Effector memory CD4-positive, alpha-beta T cell (primary cell): ENCODE measurements around the gene OR4E2.

Source experiments
- DNase-seq, 3 donors: peaks; one replicate each; pipeline ENCODE4 v3.0.0-alpha.2; 2020
- H3K27ac ChIP-seq: 2 replicates; pipeline ENCODE4 v1.7.0; 2013; ENCODE audit warnings: mild to moderate bottlenecking, low read length, moderate library complexity; ENCODE audit not compliant: insufficient read depth, poor library complexity, severe bottlenecking
- H3K27me3 ChIP-seq: replicated peaks from 2 replicates; pipeline ENCODE4 v1.7.0; 2013; ENCODE audit warnings: mild to moderate bottlenecking, low read length; ENCODE audit not compliant: insufficient read depth, control insufficient read depth, poor library complexity, severe bottlenecking
- H3K36me3 ChIP-seq: 2 replicates; pipeline ENCODE4 v1.7.0; 2013; ENCODE audit warnings: mild to moderate bottlenecking, low read length, moderate library complexity; ENCODE audit not compliant: control insufficient read depth, insufficient read depth
- H3K4me1 ChIP-seq: 2 replicates; pipeline ENCODE4 v1.7.0; 2013; ENCODE audit warnings: low read length, mild to moderate bottlenecking; ENCODE audit not compliant: control insufficient read depth, insufficient read depth, poor library complexity, severe bottlenecking
- H3K4me3 ChIP-seq: 2 replicates; pipeline ENCODE4 v1.7.0; 2013; ENCODE audit warnings: low read length, low read depth, mild to moderate bottlenecking; ENCODE audit not compliant: insufficient read depth, poor library complexity, severe bottlenecking
- H3K9me3 ChIP-seq: 2 replicates; pipeline ENCODE4 v1.7.0; 2013; ENCODE audit warnings: mild to moderate bottlenecking, low read length, moderate library complexity; ENCODE audit not compliant: control insufficient read depth

The OR4E2 gene

GRCh38 chr14:21712036-21712435 lies 58.4 kb downstream of the OR4E2 start:
- H3K9me3 ChIP-seq: no peaks in the 10 kb centered on the region
- H3K36me3 ChIP-seq: no peaks in the 10 kb centered on the region
- H3K4me1 ChIP-seq: no peaks in the 10 kb centered on the region
- no peak overlapping the region for H3K4me3 ChIP-seq
- peak overlapping the region; percentile 30 for H3K27ac ChIP-seq
- H3K27me3 ChIP-seq: no peaks in the 10 kb centered on the region
- DNase-seq: no peak

DNA sequence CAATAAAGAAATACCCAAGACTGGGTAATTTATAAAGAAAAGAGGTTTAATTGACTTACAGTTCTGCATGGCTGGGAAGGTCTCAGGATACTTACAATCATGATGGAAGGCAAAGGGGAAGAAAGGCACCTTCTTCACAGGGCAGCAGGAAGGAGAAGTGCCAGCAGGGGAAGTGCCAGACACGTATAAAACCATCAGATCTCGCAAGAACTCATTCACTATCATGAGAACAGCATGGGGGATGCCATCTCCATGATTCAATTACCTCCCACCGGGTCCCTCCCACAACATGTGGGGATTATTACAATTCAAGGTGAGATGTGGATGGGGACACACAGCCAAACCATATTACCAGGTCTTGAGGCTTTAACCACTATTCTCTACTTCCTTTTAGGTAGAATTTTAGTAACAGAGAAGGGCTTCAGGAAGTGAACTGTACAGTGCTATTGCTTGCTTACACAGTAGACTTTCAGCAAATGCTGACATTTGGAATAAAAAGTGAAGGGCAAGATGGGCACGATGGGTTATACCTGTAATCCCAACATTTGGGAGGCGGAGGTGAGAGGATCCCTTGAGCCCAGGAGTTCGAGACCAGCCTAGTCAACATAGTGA lies 60.8 kb downstream of the OR4E2 start:
- no peak for DNase-seq
- H3K4me1 ChIP-seq: no peaks in the 10 kb centered on the region
- H3K36me3 ChIP-seq: no peaks in the 10 kb centered on the region
- H3K9me3 ChIP-seq: no peaks in the 10 kb centered on the region
- H3K27ac ChIP-seq: no peak overlapping the region
- H3K27me3 ChIP-seq: no peaks in the 10 kb centered on the region
- no peak overlapping the region for H3K4me3 ChIP-seq
